Endometrial microvascular endothelial cells (primary cell): ENCODE data around the gene AGXT. TPM values are rescaled to one million over a fixed set of nuclear protein-coding genes. Genes with fewer than 3 reads are reported as not detected.

ENCODE experiments used
- in situ Hi-C: cut with HindIII; loops from 2 replicates; pipeline ENCODE4 v1.10.0; 2017; ENCODE audit warnings: low sequenced_read_pairs, low pct_unique_long_range_greater_than_20kb; ENCODE audit errors: inconsistent ontology term
- total RNA-seq: library from RNA; depleted of rRNA; stranded (reverse); fragments of >200 nt; gene quantifications from one replicate; pipeline ENCODE4 v1.2.3, GENCODE V29; 2015; ENCODE audit errors: inconsistent ontology term

AGXT gene
- total RNA-seq, 1 donor from 2014 or later: not detected

DNA sequence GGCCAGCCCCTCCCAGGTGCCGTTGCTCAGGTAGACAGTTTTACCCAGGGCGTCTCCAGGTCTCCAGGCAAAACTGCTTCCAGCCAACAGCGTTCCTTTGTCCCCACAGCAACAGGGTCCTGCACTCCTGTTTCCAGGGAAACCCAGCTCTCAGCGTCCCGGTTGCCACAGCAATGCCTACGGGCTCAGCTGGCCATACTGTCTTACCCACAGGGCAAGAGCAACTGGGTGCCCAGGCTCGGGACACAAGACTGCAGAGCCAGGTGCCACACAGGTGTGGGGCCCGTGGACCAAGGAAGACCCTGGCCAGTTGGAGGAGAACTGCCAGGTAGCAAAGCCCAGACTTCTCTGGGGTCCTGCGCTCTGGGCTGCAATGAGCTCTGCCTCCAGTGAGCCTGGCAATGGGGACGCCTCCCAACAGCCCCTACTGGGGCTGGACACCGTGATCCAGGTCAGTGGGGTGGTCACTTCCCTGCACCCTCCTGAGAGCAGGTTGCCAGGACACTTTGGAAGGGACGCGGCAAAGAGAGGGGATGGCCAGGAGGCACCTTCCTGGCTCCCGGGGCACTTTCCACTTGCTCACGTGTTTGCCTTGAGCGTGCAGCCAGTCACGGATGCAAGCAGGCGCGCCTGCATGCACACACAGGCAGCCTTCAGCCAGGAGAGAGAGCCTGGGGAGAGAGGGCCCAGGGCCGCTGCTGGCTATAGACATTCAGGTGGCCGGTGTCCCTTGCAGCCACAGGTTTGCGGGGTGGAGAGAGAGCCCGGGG lies 37.7 kb downstream of the AGXT start, which contains the start of gene CROCC2:
CROCC2 (plus strand) TSS at position 196 of the 770 bp plus-strand sequence; CDS start at position 374, 178 bp downstream.
- in situ Hi-C loops: no loop called here

DNA sequence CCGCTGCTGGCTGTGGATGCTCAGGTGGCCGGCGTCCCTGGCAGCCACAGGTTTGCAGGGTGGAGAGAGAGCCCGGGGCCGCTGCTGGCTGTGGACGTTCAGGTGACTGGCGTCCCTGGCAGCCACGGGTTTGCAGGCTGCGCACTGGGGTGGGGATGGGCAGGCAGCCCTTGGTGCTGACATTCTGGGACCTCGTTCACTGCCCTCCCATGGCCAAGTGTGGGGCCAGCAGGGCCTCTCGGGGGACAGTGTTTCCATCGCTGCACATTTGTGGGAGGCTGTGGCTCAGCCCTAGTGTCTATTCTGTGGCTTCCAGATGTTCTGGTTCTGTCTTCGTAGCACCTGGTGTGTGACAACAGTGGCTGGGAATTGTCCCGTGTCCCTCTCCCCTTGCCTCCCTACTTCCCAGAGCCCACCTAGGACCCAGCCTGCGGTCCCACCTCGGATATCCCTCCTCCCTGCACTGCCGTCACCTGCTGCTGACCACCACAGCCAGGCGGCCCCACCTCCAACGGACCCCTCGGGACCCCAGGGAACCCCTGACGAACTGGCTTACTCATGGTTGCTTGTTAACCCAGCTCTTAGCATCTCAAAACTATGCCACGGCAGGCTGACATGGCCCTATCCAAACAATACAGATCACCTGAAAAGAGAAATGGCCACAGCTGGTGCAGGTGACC lies 38.4 kb downstream of the AGXT start:
- in situ Hi-C loops: no loop called here

DNA sequence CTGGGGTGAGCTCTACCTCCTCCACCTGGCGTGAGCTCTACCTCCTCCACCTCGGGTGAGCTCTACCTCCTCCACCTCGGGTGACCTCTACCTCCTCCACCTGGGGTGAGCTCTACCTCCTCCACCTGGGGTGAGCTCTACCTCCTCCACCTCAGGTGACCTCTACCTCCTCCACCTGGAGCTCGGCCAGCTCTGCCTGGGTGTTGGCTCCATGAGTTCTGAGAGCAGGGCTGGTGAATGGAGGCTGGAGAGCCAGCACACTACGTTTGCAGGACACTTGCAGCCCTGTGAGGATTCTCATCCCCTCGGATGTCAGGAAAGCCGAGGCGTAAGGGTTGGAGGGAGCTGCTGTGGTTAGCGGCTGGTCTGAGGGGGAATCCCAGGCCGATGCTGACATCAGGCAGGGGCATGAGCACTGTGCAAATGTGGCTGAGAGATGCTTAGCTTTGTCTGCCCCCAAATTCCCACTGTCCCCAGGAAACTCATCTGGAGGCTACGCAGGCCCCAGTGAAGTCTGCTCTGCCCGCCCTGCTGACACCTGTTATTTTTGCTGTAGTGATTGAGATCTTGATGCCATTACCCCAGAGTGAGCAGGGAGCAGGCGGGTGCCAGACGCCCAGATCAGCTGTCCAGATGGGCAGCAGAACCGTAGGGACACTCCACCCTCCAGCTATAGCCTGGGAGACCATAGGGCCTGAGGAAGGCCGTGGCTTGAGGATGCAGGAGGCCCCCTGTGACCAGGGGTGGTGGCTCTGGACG lies 40.8 kb downstream of the AGXT start:
- in situ Hi-C loops: no loop called here

GRCh38 chr2:240911641-240912265 lies 43.1 kb downstream of the AGXT start:
- in situ Hi-C loops: no loop called here

DNA sequence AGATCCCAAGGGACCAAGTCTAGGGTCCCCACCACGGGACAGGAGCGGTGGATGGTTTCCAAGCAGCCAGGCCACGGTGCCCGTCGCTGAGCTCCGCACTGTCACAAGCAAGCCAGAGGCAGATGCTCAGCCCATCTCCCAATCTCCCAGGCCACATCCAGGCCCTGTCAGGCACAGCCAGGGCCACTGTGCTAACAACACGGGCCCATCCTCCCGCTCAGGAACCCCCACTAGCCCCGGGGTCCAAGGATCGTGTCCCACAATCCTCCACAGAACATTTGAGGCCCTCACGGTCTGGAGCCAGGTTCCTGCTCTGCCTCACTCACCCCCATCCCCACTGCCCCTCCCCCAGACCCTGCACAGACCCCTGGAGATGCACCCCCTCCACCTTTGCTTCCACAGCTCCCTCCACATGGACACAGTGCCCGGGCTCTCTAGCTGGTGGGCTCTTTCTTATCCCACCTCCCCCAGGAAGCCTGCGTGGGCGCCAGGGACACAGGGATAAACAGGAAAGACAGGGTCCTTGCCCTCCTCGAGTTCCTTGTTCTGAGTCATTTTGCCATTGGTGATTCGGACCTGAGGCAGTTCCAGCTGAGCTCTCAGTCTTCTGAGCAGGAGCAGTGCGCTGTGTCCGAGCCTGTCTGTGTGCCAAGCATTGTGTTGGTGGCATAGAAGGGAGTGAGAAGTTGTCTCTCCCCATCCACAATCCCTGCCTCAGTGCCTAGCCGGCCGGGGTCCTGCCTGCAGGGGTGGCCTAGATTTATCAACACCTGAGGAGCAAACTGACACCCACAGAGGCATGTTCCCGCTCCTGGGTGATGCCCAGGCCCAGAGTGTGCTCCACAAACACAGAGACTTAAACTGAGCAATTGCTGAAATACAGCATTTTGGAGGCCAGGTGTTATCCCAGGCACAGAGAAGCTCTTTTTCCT lies 44.5 kb downstream of the AGXT start:
- in situ Hi-C loops: no loop called here

DNA sequence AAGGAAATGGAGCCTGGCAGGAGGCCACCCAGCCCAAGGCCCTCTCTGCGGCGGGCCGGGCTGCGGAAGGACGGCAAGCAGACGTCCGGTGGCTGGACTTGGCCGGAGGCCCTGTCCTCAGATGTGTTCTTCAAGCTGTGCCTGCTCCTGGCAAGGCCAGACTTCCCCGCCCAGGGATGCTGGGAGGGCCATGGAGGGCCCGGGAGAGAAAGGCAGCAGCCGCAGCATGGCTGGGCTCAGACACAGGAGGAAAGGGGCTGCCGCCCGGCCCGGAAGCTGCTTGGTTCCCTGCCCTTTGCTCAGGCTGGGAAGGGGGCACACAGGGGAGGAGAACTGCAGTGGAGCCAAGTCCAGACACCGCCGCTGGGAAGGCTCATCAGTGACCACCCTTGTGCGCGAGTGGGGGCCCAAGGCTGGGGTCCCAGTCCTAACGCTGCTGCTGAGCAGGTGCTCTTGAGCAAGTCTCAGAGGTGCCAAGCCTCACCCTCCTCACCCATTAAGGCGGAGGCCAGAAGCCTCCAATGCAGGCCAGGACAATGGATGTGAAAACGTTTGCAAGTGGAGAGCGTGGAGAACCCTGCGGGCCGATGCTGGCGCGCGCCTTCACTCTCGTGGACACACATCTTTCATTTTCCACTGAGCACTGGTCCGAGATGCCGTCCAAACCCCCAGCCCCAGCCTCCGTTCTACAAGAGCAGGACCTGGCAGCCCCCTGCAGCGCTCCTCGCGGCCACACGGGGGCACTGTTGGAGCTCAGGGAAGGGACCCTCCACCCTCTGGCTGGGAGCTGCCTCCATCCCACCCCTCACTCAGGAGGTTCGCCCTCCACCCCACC lies 45.4 kb downstream of the AGXT start:
- in situ Hi-C loops: no loop called here

GRCh38 chr2:240914645-240915525 lies 46.3 kb downstream of the AGXT start:
- in situ Hi-C loops: no loop called here

- in situ Hi-C loops: no loop called here
Measured at GRCh38 chr2:240915526-240916341, 47.1 kb downstream of the AGXT start.

- in situ Hi-C loops: no loop called here
Measured at GRCh38 chr2:240916571-240917008, 48.0 kb downstream of the AGXT start.

GRCh38 chr2:240917009-240917683 lies 48.5 kb downstream of the AGXT start:
- in situ Hi-C loops: no loop called here

GRCh38 chr2:240917684-240918257 lies 49.1 kb downstream of the AGXT start:
- in situ Hi-C loops: no loop called here

- in situ Hi-C loops: no loop called here
Measured at GRCh38 chr2:240918258-240919091, 49.9 kb downstream of the AGXT start.

GRCh38 chr2:240919161-240919781 lies 50.6 kb downstream of the AGXT start:
- in situ Hi-C loops: no loop called here
